GM15510 (cell line): ENCODE data around the gene L3MBTL3.
A peak's percentile ranks its signal among the peaks of the same experiment; 100 is the strongest.

ENCODE experiments used
- POLR2A ChIP-seq: IDR thresholded peaks from 3 replicates; pipeline ENCODE4 v1.6.1; 2011; ENCODE audit warnings: borderline replicate concordance; ENCODE audit not compliant: insufficient read length; ENCODE audit errors: extremely low read depth

L3MBTL3 gene

GRCh38 chr6:130018292-130018743 is at the start of gene L3MBTL3:
L3MBTL3 (plus strand) TSS chr6:130018581; CDS start chr6:130042700, 24,119 bp downstream.
- TF ChIP-seq POLR2A = peak; percentile 22

- TF ChIP-seq POLR2A = no peak
Measured at GRCh38 chr6:129969064-129969463, 49.3 kb upstream of the L3MBTL3 start.

- no peak for TF ChIP-seq POLR2A
Measured at GRCh38 chr6:129976110-129976509, 42.3 kb upstream of the L3MBTL3 start.

- TF ChIP-seq POLR2A = no peak
Measured at GRCh38 chr6:129978148-129978916, 40.0 kb upstream of the L3MBTL3 start.

- TF ChIP-seq POLR2A = no peak
Measured at GRCh38 chr6:129980821-129981220, 37.6 kb upstream of the L3MBTL3 start.

GRCh38 chr6:129981598-129981997 is 36.8 kb upstream of the L3MBTL3 start:
- TF ChIP-seq POLR2A = no peak

- no peak for TF ChIP-seq POLR2A
Measured at GRCh38 chr6:129989396-129989795, 29.0 kb upstream of the L3MBTL3 start.

GRCh38 chr6:129992881-129993280 is 25.5 kb upstream of the L3MBTL3 start:
- no peak for TF ChIP-seq POLR2A

GRCh38 chr6:129994410-129994809 is 24.0 kb upstream of the L3MBTL3 start:
- no peak for TF ChIP-seq POLR2A

- no peak for TF ChIP-seq POLR2A
Measured at GRCh38 chr6:129996387-129996786, 22.0 kb upstream of the L3MBTL3 start.

GRCh38 chr6:130000526-130001421 is 17.6 kb upstream of the L3MBTL3 start:
- no peak for TF ChIP-seq POLR2A

GRCh38 chr6:130008236-130008873 is 10.0 kb upstream of the L3MBTL3 start:
- TF ChIP-seq POLR2A = no peak

GRCh38 chr6:130009146-130009545 is 9.2 kb upstream of the L3MBTL3 start:
- TF ChIP-seq POLR2A = no peak

GRCh38 chr6:130010387-130010786 is 8.0 kb upstream of the L3MBTL3 start:
- TF ChIP-seq POLR2A = no peak

GRCh38 chr6:130012728-130013127 is 5.7 kb upstream of the L3MBTL3 start:
- no peak for TF ChIP-seq POLR2A
